Activated CD8-positive, alpha-beta memory T cell treated with anti-CD3 and anti-CD28 coated beads, Interleukin-2, amount 50 U/mL, for 1 hour (primary cell): ENCODE data around the gene DCBLD1.
"Not testable (repeated sequence)": the region's sequence is repeated elsewhere in the genome, so short reads cannot be mapped to it uniquely, and the experiment has no call there.

Source experiments
- DNase-seq: peaks from one replicate; pipeline ENCODE4 v3.0.0-alpha.2; 2020; ENCODE audit errors: extremely low read depth

Gene DCBLD1

GRCh38 chr6:117501722-117502121, 19.2 kb downstream of the DCBLD1 start:
- no peak for DNase-seq

- DNase-seq = no peak
These were observed 20.1 kb downstream of the DCBLD1 start for GRCh38 chr6:117502580-117502979.

GRCh38 chr6:117503211-117503610, 20.7 kb downstream of the DCBLD1 start:
- DNase-seq = no peak

- DNase-seq = no peak
These were observed 22.1 kb downstream of the DCBLD1 start for GRCh38 chr6:117504478-117505144.

- DNase-seq = no peak
These were observed 22.8 kb downstream of the DCBLD1 start for GRCh38 chr6:117505311-117505710.

GRCh38 chr6:117506180-117506835, 23.8 kb downstream of the DCBLD1 start:
- DNase-seq = no peak

GRCh38 chr6:117506907-117507306, 24.4 kb downstream of the DCBLD1 start:
- no peak for DNase-seq

- no peak for DNase-seq
These were observed 26.0 kb downstream of the DCBLD1 start for GRCh38 chr6:117508450-117508971.

- no peak for DNase-seq
These were observed 26.5 kb downstream of the DCBLD1 start for GRCh38 chr6:117509021-117509420.

GRCh38 chr6:117512056-117512828, 29.8 kb downstream of the DCBLD1 start:
- no peak for DNase-seq

- no peak for DNase-seq
These were observed 30.6 kb downstream of the DCBLD1 start for GRCh38 chr6:117512987-117513573.

- no peak for DNase-seq
These were observed 31.4 kb downstream of the DCBLD1 start for GRCh38 chr6:117513778-117514365.

- no peak for DNase-seq
These were observed 32.2 kb downstream of the DCBLD1 start for GRCh38 chr6:117514655-117515054.

GRCh38 chr6:117515326-117515725, 32.9 kb downstream of the DCBLD1 start:
- no peak for DNase-seq

GRCh38 chr6:117517995-117518394, 35.5 kb downstream of the DCBLD1 start:
- DNase-seq = not testable (repeated sequence)

GRCh38 chr6:117518870-117519269, 36.4 kb downstream of the DCBLD1 start:
- no peak for DNase-seq

GRCh38 chr6:117520603-117521395, 38.3 kb downstream of the DCBLD1 start:
- no peak for DNase-seq

- no peak for DNase-seq
These were observed 39.5 kb downstream of the DCBLD1 start for GRCh38 chr6:117521791-117522502.

- no peak for DNase-seq
These were observed 43.1 kb downstream of the DCBLD1 start for GRCh38 chr6:117525607-117526006.
